SH-SY5Y (cell line): Measurements from ENCODE around the gene FBXL4.

Experiments
- GATA2 ChIP-seq: IDR thresholded peaks from 2 replicates; pipeline ENCODE4 v1.6.1; 2011; ENCODE audit warnings: mild to moderate bottlenecking, low read depth, low read length
- GATA3 ChIP-seq: IDR thresholded peaks from 2 replicates; pipeline ENCODE4 v1.6.1; 2011; ENCODE audit warnings: low read depth, mild to moderate bottlenecking, low read length, moderate library complexity

DNA sequence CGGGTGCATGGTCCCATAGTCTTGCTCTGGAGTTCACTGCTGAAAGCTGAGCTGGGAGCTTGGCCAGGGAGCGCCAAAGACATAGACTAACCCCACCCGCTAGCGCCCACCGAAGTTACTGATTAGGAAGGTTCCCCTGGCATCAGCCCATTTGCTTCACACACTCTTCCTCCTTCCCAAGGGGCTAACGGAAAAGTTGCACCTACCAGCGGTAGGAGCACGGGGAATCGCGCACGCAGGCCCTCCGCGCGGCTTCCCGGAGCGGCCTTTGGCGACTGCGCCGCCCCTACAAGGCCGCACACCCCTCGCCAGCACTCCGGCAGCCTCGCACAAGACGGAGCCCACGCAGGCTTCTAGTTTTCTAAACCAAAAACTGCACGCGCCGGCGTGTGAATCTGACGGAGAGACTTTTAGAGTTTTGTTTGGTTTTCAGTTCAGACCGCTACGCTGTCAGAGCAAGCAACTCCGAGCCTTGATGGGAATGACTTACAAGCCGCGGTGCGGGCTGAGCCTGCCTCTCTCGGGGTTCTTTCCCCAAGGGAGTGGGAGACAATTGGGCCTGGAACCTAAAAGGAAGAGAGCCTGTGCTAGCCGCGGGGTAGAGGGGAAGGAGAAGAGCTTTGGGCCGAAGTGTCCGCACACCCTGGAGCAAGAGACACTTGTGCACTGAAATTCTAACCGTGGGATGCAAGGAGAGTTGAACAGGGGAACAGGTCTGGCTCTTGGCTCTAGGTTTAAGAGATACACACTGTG, 114.3 kb downstream of the FBXL4 start:
- TF ChIP-seq GATA3 (no peak), GATA2 (no peak)
